Stimulated activated CD8-positive, alpha-beta memory T cell treated with anti-CD3 and anti-CD28 coated beads, Interleukin-15, amount 100 ng/mL, for 4 hours (primary cell): ENCODE results near the gene DNAI2.
"Not testable (repeated sequence)": the region's sequence is repeated elsewhere in the genome, so short reads cannot be mapped to it uniquely, and the experiment has no call there.

Experiments
- DNase-seq, 2 donors: peaks; one replicate each; pipeline ENCODE4 v3.0.0-alpha.2; 2020; ENCODE audit warnings: low read depth in 2 of 2

Gene DNAI2

DNA sequence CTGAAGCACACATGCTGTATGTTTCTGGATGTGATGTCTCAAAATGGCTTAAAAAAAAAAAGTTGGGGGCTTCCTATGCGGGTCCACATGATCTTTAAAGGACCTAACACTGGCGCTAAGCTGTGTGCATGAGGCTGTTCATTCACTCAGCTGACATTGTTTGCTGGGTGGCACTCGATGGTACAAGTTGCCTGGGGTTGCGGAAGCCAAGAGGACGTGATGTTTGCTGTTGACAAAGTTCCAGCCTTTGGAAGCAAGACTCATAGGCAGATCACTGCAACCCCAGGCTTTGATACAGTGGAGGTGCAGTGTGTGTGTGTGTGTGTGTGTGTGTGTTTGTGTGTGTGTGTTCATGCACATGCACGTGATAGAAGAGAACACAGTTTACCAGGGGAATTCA, 29.5 kb upstream of the DNAI2 start:
- no peak for DNase-seq

DNA sequence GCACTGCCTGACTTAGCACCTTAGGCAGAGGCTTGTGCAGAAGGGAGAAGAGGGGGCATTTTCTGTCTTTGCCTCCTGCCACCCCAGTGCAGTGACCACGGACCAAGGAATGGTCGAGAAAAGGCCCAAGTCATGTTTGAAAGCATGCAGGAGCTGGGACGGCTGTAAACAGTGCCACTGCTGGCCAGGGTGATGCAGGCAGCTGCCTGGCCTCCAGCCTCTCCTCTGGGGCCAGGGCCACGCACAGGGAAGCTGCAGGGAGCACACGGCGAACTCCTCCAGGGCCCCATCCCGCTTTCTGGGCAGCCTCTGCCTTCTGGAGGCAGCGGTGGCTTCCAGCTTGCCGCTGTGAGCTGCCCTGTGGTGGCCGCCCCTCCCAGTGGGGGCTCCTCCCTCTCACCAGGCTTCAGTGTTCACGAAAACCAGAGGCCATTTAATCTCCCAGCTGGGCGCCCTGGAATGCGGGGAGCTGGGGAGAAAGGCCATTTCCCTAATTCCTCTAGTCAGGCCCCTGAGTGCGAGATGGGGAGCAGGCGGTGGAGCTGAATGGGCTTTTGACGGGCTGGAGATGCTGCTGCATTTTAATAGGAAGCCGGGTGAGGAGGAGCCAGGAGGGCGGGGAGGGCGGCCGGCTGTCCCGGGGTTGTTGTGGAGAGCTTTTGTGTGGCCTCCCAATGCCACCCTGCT, 28.7 kb upstream of the DNAI2 start:
- DNase-seq: no peak

DNA sequence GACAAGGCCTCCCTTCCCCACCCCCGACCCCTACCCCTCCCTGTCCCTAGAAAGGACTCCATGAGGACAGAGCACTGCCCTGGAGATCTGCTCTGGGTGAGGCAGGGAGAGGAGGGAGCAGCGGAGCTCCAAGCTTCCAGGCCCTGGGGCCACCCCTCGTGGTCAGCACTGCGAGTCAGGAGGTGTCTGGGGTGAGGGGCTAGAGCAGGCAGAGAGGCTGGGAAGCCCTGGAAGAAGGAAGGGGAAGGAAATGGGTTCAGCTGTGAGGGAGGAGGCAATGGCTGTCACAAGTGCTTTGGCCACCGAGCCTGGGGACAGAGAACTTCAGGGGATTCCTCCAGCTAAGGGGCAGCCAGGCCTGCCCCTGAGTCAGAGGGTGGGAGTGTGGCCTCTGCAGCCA, 28.2 kb upstream of the DNAI2 start:
- no peak for DNase-seq

DNA sequence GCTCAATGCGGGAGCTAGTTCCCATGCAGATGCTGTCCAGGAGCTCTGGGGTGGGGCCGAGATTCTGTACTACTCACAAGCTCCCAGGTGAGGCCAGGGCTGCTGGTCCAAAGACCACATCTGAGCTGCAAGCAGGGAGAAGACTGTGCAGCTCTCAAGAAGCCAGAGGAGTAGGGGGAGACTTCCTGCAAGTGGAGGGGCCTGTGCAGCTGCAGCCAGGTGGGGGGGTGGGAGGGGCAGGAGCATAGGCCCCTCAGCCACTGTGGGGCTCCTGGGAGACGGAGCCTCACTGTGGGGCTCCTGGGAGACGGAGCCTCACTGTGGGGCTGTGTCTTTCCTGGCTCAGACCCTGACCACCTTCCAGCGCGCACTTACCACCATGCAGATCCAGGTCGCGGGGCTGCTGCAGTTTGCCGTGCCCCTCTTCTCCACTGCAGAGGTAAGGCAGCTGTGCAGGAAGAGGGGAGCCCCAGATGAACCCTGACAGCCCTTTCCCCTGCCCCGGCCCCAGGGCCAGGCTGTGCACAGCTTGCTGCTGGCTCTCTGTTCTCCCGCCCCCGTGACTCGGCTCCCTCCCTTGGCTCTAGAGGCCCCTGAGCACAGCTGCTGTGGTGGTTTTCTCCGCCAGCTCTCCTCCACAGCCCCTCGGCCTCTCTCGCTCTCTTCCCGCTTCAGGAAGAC, 24.3 kb upstream of the DNAI2 start:
- DNase-seq: no peak

DNA sequence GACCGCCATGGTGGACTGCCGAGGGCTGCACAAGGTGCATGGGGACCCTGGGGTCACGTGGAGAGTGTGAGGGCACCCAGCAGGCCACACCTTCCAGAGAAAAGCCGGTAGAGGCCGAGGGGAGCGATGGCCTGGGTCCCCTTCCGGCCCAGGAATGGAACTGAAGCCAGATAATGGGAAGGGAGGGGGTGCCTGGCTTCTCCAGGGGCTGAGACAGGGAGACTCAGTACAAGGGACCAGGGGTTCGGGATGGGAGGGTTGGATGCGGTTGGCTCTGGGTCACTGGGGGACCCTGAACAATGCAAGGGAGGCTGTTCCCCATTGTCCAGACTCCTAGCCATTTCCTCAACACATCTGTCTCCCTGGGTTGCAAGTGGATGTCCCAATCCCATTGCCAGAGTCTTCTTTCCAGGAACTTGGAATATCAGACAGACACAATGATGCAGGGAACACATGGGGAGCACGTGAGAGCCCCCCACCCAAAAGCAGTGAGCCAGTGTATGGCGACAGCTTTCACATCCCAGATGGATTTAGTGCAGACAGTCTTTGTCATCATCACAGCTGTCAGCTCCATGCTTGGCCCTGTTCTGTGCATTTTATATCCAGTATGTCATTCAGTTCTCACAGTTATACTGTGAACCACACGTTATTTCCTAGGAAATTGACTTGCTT, 23.6 kb upstream of the DNAI2 start:
- DNase-seq: no peak

DNA sequence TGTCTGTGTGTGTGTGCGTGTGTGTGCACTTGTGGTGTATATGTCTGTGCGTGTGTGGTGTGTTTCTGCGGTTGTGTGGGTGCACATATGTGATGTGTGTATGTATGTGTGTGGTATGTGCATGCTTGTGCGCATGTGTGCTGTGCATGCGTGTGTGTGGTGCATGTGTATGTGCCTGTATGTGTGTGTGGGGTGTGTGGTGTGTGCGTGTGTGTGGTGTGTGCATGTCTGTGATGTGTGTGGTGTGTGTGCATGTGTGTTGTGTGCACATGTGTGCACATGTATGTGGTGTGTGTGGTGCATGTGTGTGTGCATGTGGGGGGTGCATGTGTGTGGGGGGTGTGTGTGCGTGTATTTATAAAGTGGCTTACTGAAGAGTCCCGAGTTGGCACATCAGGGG, 23.0 kb upstream of the DNAI2 start:
- DNase-seq: no peak

DNA sequence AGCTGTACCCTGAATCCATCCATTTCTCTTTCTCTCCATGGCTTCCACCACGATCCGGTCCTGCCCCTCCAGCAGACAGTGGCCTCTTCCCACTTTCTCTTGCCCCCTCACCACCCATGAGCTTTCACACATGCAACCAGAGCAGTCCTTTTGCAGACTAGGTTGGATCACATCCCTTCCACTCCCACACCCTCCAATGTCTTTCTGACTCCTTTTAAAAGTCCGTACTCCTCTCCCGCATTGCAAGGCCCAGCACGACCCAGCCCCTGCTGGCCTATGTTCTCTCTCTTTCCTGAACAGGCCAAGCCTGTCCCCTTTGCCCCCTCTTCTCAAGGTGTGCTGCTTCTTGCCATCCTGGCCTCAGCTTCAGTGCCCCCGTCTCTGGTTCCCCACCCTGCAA, 22.5 kb upstream of the DNAI2 start:
- DNase-seq: no peak

DNA sequence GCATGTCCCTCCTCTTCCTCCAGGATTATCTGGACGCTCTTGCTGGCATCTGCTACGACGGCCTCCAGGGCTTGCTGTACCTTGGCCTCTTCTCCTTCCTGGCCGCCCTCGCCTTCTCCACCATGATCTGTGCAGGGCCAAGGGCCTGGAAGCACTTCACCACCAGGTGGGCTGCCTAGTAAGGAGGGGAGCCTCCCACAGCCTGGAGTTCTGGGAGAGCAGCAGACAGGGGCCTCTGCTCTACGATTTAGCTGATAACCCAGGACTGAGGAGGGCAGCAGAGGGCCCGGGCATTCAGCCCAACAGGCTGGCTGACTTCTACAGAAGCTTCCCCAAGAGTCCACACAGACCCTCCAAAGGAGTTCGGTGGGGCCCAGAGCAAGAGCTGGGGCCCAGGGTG, 21.8 kb upstream of the DNAI2 start:
- no peak for DNase-seq

DNA sequence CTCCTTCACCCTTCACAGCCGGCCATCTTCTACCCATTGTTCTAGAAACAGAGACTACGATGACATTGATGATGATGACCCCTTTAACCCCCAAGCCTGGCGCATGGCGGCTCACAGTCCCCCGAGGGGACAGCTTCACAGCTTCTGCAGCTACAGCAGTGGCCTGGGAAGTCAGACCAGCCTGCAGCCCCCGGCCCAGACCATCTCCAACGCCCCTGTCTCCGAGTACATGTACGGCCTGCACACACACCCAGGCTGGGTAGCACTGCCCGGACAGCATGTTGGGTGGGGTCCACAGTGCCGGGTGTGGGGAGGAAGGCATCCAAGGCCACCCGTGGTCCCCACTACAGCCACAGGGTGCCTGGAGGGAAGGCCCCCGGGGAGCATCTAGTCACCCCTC, 21.0 kb upstream of the DNAI2 start:
- no peak for DNase-seq

DNA sequence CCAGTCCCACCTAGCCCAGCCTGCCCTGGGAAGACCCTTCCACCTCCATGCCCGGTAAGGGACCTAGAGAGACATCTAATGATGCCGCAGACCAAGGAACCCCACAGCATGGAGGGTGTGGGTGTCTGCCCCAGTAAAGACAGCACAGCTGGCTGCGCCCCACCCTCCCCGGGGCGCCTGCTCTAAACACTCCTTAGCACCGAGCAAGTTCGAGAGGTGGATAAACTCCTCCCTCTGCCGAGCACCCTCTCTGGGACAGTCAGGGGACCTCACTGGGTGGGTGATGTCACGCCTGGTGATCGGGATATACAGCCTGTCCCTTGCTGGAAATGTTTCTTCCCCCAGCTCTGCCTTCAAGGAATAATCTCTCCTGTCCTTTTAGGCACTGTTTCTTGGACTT, 16.7 kb upstream of the DNAI2 start:
- DNase-seq: no peak

DNA sequence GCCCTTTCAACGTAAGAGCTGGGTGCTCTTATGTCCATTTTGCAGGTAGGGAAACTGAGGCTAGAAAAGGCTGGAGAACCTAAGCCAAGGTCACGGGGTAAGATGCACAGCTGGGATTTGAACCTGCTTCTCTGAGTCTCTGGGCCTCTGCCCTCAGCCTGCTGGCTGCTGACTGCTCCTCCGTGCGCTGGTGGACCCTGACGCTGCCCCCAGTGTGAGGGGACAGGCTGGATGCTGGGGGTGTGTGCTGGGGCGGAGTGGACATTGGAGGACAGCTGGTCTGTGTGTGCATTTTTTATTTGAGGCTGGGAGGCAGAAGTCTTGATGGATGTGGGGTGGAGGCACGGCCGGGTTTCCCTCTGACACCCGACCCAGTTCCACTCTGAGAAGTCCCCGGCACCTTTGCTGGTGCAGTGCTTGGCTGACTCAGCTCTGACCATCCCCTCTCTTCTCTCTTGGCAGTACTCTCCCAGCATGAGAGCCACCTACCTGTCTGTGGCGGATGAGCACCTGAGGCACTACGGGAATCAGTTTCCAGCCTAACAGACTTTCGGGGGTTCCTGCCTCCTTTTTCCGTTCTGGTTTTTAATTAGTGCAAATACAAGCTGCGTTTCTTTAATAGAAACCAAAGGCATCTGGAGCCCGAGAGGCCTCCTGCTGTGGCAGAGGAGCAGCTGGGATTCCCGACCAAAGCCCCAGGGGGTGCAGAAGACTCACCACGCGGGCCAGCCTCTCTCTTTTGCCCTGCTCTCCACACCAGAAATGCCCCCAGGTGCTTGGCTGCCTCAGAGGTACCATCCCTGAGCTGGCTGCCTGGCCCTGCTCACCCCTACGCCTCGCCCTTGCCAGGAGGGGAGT, 14.1 kb upstream of the DNAI2 start:
- DNase-seq: no peak

DNA sequence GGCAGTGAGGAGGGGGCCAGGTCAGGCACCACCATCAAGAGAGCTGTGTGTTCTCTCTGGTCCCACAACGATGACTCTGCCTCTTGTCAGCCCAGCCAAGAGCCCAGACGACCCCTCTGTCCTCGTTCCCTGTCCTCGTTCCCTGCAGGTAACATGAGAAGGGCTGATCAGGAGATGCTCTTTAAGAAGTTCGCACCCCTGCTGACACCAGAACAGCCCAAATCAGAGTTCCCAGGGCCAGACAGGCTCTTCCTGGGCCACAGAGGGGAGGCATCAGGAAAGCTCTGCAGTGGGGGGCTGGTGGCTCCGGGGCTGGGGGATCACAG, 13.5 kb upstream of the DNAI2 start:
- DNase-seq: no peak

DNA sequence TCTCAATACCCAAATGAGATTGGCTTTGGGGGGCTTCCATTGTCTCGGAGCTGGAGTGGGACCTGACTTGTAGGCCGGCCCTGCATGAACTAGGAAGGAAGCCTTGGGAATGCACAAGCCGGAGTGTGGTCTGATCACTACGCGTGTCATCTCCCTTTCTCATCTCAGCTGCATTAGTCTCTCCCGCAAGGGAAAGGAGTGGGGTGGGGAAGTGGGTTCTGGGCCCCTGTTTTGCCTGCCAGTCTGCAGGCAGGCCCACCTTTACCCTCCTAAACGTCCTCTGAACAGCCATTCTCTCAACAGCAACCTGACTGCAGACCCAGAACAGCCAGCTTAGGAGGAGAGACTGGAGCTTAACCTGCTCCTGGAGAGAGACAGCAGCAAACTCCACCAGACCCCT, 11.4 kb upstream of the DNAI2 start:
- DNase-seq: no peak

DNA sequence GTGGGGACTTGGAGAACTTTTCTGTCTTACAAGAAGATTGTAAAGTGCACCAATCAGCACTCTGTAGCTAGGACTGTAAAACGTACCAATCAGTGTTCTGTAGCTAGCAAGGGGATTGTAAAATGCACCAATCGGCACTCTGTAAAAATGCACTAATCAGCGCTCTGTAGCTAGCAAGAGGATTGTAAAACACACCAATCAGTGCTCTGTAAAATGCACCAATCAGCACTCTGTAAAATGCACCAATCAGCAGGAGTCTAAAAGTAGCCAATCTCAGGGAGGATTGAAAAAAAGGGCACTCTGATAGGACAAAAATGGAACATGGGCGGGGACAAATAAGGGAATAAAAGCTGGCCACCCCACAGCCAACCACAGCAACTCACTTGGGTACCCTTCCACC, 7.0 kb upstream of the DNAI2 start:
- not testable (repeated sequence) for DNase-seq

DNA sequence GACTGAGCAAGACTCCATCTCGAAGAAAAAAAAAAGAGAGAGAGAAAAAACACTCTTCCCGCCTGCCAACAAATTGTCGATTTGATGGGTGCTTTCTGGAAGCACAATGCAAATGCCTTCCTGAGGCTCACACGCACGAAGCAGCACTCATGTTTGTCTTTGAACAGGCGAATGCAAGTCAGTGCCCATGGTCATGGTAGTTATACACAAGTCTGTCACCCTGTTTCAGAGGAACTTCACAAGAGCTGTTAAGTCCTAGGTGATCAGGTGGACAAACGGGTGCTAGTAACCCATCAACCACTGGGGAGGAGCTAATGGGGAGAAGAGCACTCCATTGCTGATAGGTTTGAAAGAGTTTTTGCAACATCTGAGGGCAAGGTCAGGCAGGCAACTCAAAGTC, 6.5 kb upstream of the DNAI2 start:
- no peak for DNase-seq

DNA sequence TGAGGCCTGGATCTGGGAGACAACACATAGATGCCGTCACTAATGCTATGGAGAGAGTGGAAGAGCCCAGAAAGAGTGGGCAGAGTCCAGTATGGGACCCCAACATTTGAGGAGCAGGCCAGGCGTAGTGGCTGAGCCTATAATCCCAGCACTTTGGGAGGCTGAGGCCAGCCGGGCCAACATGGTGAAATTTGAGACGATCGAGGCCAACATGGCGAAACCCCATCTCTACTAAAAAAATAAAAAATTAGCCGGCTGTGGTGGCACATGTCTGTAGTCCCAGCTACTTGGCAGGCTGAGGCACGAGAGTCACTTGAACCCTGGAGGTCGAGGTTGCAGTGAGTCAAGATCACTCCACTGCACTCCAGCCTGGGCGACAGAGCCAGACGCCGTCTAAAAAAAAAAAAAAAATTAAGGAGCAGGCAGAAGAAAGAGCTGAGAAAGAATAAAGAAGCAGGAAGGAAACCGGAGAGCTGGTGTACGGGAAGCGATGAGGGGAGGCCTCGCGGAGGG, 6.0 kb upstream of the DNAI2 start:
- no peak for DNase-seq

DNA sequence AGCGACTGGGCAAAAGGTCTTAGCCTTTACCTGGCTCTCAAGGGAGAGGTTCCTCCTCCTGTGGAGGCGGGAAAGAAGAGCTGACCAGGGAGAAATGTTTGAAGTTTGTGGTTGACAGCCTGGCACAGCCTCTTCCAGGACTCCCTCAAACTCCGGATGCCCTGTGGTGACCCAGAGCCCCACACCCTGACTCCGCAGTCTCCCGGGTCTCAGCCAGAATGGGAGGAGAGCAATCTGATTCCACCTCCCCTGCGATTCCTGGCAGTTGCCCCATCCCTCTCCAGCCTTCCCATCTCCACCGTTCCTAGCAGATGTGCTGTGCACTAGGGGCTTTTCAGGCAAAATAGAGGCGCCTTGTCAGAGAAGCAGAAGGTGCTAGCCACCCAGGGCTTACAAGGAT, 5.5 kb upstream of the DNAI2 start:
- DNase-seq: no peak

DNA sequence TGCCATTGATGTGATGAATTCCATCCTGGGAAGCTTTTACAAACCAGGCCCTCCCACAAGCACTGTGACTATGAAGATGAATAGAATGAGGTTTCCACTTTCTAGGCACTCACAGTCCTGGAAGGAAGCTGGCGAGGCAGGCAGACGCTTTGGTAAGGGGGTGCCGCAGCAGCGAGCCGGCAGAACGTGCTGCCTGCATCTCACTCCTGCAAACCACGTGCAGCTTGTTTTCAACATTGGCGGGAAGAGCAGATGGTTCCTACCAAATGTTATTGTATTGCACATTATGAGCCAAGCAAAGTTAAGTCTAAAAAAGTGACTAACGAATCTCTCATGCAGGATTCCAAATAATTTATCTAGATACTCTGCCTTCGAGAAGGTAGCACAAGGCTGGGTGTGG, 3.7 kb upstream of the DNAI2 start:
- DNase-seq: no peak

DNA sequence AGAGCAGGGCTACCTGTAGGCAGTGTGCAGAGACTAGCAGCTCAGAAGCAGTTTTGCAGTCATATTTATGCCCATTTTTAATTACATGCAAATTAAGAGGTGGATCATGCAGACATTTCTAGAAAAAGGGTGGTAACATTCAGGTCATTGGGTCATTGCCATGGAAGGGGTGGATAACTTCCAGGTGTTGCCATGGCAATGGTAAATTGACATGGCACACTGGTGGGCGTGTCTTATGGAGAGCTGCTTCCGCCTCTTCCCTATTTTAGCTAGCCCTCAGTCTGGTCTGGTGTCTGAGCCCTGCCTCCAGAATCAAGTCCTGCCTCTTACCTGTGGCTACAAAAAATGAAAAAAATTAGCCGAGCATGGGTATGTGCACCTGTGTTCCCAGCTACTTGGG, 2.8 kb upstream of the DNAI2 start:
- DNase-seq: no peak

DNA sequence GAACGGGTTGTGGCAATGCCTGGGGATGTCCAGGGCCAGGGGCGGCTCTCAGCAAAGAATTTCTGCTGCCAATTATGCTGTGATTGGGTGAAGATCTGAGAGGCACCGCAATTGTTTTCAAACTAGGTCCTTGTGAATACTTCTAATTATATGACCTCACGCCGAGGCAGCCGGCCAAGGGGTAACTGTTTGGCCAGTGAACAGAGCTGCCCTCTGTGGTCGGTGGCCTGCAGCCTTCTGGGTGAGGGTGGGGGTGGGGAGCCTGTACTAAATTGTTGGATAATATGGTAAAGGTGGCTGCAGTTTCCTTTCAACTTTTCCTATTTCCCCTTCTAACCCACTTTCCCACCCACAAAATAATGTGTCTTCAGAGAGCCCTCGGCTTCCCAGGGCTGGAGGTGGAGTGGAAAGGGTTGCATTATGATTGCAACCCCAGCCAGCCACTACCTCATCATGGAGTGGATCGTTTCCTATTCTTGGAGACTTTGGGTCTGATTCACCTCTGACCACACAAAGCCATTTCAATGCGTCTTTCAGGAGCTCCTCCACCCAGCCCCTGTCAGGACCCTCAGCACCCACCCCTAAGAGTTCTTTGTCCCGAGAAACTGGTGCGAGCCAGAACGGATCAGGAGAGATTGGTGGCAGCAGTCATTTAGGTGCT, 2.0 kb upstream of the DNAI2 start:
- DNase-seq: no peak

DNA sequence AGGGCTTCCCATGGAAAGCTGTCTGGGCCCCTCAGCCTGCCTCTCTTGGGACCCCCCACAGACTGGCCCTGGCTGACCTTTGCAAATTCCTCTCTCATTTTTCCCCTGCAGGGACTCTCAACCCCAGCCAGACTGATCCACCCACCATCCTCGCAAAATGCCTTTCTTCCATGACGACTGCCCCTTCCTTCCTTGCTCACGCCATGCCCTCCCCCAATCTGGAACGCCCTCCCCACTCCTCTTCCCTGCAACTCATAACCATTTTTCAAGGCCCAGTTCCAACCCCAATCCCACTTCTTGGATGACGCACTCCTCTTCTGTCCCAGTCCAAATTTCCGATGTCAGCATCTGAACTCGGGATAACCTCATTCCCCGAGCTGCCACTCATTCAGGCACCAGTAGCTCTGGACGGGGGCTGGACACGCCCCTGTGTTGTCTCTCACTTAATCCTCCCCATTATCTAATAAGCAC, 1.3 kb upstream of the DNAI2 start:
- no peak for DNase-seq
